ENCODE measurements around the gene TBPL2.
"Not testable (repeated sequence)": the region's sequence is repeated elsewhere in the genome, so short reads cannot be mapped to it uniquely, and the experiment has no call there.

The TBPL2 gene

GRCh38 chr14:55438066-55438683, 2.2 kb downstream of the TBPL2 start:
- no peak for DNase-seq (ENCODE audit: low read depth)

- DNase-seq (ENCODE audit: low read depth), result no peak
These were observed 3.5 kb downstream of the TBPL2 start for GRCh38 chr14:55436931-55437330.

- DNase-seq (ENCODE audit: low read depth), result no peak
These were observed 3.9 kb downstream of the TBPL2 start for GRCh38 chr14:55436519-55436918.

- DNase-seq (ENCODE audit: low read depth), result no peak
These were observed 5.6 kb downstream of the TBPL2 start for GRCh38 chr14:55434805-55435174.

GRCh38 chr14:55433880-55434804, 6.3 kb downstream of the TBPL2 start:
- DNase-seq (ENCODE audit: low read depth), result no peak

GRCh38 chr14:55432628-55433027, 7.8 kb downstream of the TBPL2 start:
- no peak for DNase-seq (ENCODE audit: low read depth)

- peak; percentile 40 for DNase-seq (ENCODE audit: low read depth)
These were observed 10.3 kb downstream of the TBPL2 start for GRCh38 chr14:55430024-55430690.

- DNase-seq (ENCODE audit: low read depth), result no peak
These were observed 13.0 kb downstream of the TBPL2 start for GRCh38 chr14:55427439-55427838.

GRCh38 chr14:55426891-55427290, 13.5 kb downstream of the TBPL2 start:
- no peak for DNase-seq (ENCODE audit: low read depth)

GRCh38 chr14:55425091-55425490, 15.3 kb downstream of the TBPL2 start:
- no peak for DNase-seq (ENCODE audit: low read depth)

- no peak for DNase-seq (ENCODE audit: low read depth)
These were observed 16.4 kb downstream of the TBPL2 start for GRCh38 chr14:55423969-55424368.

GRCh38 chr14:55422338-55422737, 18.1 kb downstream of the TBPL2 start:
- DNase-seq (ENCODE audit: low read depth), result not testable (repeated sequence)

- no peak for DNase-seq (ENCODE audit: low read depth)
These were observed 20.8 kb downstream of the TBPL2 start for GRCh38 chr14:55419663-55420062.

- no peak for DNase-seq (ENCODE audit: low read depth)
These were observed 22.0 kb downstream of the TBPL2 start for GRCh38 chr14:55418411-55418810.

- DNase-seq (ENCODE audit: low read depth), result no peak
These were observed 22.5 kb downstream of the TBPL2 start for GRCh38 chr14:55417955-55418354.

- DNase-seq (ENCODE audit: low read depth), result no peak
These were observed 23.6 kb downstream of the TBPL2 start for GRCh38 chr14:55416866-55417265.

GRCh38 chr14:55414551-55414950, 25.9 kb downstream of the TBPL2 start:
- DNase-seq (ENCODE audit: low read depth), result no peak

GRCh38 chr14:55412676-55413075, 27.7 kb downstream of the TBPL2 start:
- no peak for DNase-seq (ENCODE audit: low read depth)

GRCh38 chr14:55411426-55412389, 28.7 kb downstream of the TBPL2 start, which contains the start of gene ATG14:
TSS of gene ATG14 (minus strand) at chr14:55411830. CDS start at chr14:55411822, 8 bp downstream.
- DNase-seq (ENCODE audit: low read depth), result peak; percentile 56

GRCh38 chr14:55410876-55411275, 29.5 kb downstream of the TBPL2 start:
- no peak for DNase-seq (ENCODE audit: low read depth)

- DNase-seq (ENCODE audit: low read depth), result no peak
These were observed 36.1 kb downstream of the TBPL2 start for GRCh38 chr14:55404173-55404854.
